Transverse colon (tissue), 4 donors: Measurements from ENCODE around the gene IFI27L1. TPM values are rescaled to one million over a fixed set of nuclear protein-coding genes. Genes with fewer than 3 reads are reported as not detected.

Source experiments
- DNase-seq: peaks from one replicate; pipeline ENCODE4 v3.0.0-alpha.2; 2019
- H3K27ac ChIP-seq, 4 donors: fragments of 200-600 bp; sonication (generic); 2 replicates each; pipeline ENCODE4 v1.5.1; 2016 to 2018; ENCODE audit warnings: inconsistent platforms in 4 of 4
- H3K27me3 ChIP-seq: fragments of 200-600 bp; sonication (generic); 2 replicates; pipeline ENCODE4 v1.5.1; 2017; ENCODE audit warnings: inconsistent platforms
- H3K36me3 ChIP-seq, 4 donors: fragments of 200-600 bp; sonication (generic); 2 replicates each; pipeline ENCODE4 v1.5.1; 2017 to 2019; ENCODE audit warnings: inconsistent platforms in 4 of 4
- H3K4me1 ChIP-seq, 4 donors: fragments of 200-600 bp; sonication (generic); 2 replicates each; pipeline ENCODE4 v1.5.1; 2017 to 2020; ENCODE audit warnings: inconsistent platforms in 4 of 4
- H3K4me3 ChIP-seq, 4 donors: fragments of 200-600 bp; sonication (generic); 1 replicate in 1 of 4; 2 replicates in 3 of 4; pipeline versions ENCODE4 v1.5.1 to v1.6.1; 2017 to 2019; ENCODE audit warnings: inconsistent platforms in 4 of 4
- H3K9me3 ChIP-seq, 2 donors: fragments of 200-600 bp; sonication (generic); 2 replicates each; pipeline ENCODE4 v1.5.1; 2017 to 2019; ENCODE audit warnings: inconsistent platforms in 2 of 2
- CTCF ChIP-seq, 5 experiments: fragments of 200-600 bp in 3 of 5; fragments of 450-650 bp in 2 of 5; sonication (generic) in 3 of 5; IDR thresholded peaks; 1 replicate in 2 of 5; 2 replicates in 3 of 5; pipeline ENCODE4 v1.5.1; 2016 to 2017; ENCODE audit warnings: antibody characterized with exemption in 5 of 5, inconsistent platforms in 3 of 5, mild to moderate bottlenecking in 2 of 5, moderate library complexity in 1 of 5
- EP300 ChIP-seq: sonication (generic); formaldehyde crosslinking; IDR thresholded peaks from one replicate; pipeline ENCODE4 v1.6.1; 2017; ENCODE audit warnings: antibody characterized with exemption, low read depth
- POLR2A ChIP-seq: fragments of 450-650 bp; IDR thresholded peaks from one replicate; pipeline ENCODE4 v1.6.1; 2016; ENCODE audit warnings: antibody characterized with exemption, mild to moderate bottlenecking, moderate library complexity
- POLR2AphosphoS5 ChIP-seq, 3 donors: sonication (generic); formaldehyde crosslinking; IDR thresholded peaks; one replicate each; pipeline ENCODE4 v1.6.1; 2016; ENCODE audit warnings: antibody characterized with exemption in 3 of 3
- WGBS, 2 donors: methylation state at CpG; one replicate each; pipeline ENCODE4 v1.1.5; 2018; ENCODE audit warnings: low coverage in 1 of 2; 5-methylcytosine and 5-hydroxymethylcytosine counted together
- in situ Hi-C, 4 donors: fragments of 200-750 bp; cut with MboI; loops; one replicate each; pipeline versions ENCODE4 v1.15.0 to v1.15.1; 2017; ENCODE audit warnings: low sequenced_read_pairs in 3 of 4, low pct_ligation_motif_present in 1 of 4, low pct_unique_long_range_greater_than_20kb in 1 of 4
- intact Hi-C: fragments of 100-400 bp; cut with DNase I; formaldehyde crosslinking; loops from one replicate; pipeline ENCODE4 v1.15.1; 2023; ENCODE audit warnings: low total_unique reads
- total RNA-seq, 4 donors: library from RNA; depleted of rRNA; stranded (reverse); fragments of >200 nt; gene quantifications; one replicate each; pipeline ENCODE4 v1.1.0, GENCODE V29; 2016

IFI27L1 gene
- total RNA-seq, 4 donors from 2014 or later = 12.3 to 21.3 (median 17.9) TPM; not detected in 1

GRCh38 chr14:94129111-94129757 lies 48.1 kb downstream of the IFI27L1 start, which contains the start of gene IFI27L2:
TSS of gene IFI27L2 (minus strand) at chr14:94129604. CDS start at chr14:94129564, 40 bp downstream.
- peak within 1 kb of the TSS; percentile 75 to 83 (median 79) for H3K27ac ChIP-seq
- intact Hi-C loops (no loop called here), in situ Hi-C loops (no loop called here)
- 0 to 3% methylated on average over 1 to 27 of the region's 27 CpGs for WGBS, 2 donors
- H3K9me3 ChIP-seq = no peaks in the 10 kb centered on the region
- peak; percentile 74 for DNase-seq
- no peaks in the 10 kb centered on the region for H3K27me3 ChIP-seq
- H3K36me3 ChIP-seq = no peaks in the 10 kb centered on the region
- TF ChIP-seq EP300 = no peak
- TF ChIP-seq CTCF (IDR thresholded peaks at IDR 0.05) = peak; percentile 34 to 58 (median 41)
- peak in 2 of 3 donors; percentile 13 to 16 for TF ChIP-seq POLR2AphosphoS5 (IDR thresholded peaks at IDR 0.05)
- TF ChIP-seq POLR2A = peak; percentile 23
- H3K4me1 ChIP-seq = peaks cover 9 to 19% (median 15%) of the 10 kb centered on the region in 4 donors
- H3K4me3 ChIP-seq = peak within 1 kb of the TSS; percentile 39 to 60 (median 42)

DNA sequence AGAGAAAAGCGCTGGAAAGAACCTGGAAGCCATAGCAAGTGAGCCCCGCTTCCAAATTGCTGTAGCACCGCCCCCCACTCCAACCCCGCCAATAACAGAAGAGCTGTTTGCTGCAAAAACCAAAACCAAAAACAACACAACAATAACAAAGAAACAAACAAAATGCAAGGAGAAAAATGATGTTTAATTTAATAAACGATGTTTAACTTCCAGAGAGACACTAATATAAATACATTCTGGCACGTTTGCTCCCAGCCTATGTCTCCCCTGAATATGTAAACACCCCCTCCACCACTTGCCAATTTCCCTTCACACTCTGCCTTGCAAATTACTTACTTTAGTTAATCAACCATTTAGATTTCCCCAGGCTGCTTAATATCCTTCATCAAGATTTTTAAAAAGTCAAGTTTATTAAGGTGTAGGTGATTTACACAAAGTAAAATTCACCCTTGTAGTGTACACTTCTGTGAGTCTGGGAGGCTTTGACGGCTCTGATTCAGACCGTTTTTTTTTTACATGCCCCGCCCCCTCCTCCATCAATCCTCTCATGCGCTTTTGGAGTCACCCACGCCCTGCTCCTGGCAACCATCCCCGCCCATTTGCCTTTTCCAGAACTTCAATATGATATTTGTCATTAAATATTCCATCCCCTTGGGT lies 48.8 kb downstream of the IFI27L1 start:
- no peaks in the 10 kb centered on the region for H3K36me3 ChIP-seq
- H3K27ac ChIP-seq = peak overlapping the region; percentile 75 to 83 (median 79)
- H3K4me1 ChIP-seq = peaks cover 9 to 19% (median 15%) of the 10 kb centered on the region in 4 donors
- no peaks in the 10 kb centered on the region for H3K9me3 ChIP-seq
- TF ChIP-seq POLR2AphosphoS5 (IDR thresholded peaks at IDR 0.05) (no peak), EP300 (no peak), POLR2A (no peak), CTCF (IDR thresholded peaks at IDR 0.05) (no peak)
- no peaks in the 10 kb centered on the region for H3K27me3 ChIP-seq
- peak overlapping the region; percentile 39 to 60 (median 42) for H3K4me3 ChIP-seq
- WGBS, 2 donors = 0% methylated on average over 8 to 12 of the region's 12 CpGs
- intact Hi-C loops (no loop called here), in situ Hi-C loops (loop anchor here in 2 of 4 donors (10.0 kb wide), 1 partner anchor 95 kb away; no protein-coding TSS in a partner anchor)
- DNase-seq = no peak

DNA sequence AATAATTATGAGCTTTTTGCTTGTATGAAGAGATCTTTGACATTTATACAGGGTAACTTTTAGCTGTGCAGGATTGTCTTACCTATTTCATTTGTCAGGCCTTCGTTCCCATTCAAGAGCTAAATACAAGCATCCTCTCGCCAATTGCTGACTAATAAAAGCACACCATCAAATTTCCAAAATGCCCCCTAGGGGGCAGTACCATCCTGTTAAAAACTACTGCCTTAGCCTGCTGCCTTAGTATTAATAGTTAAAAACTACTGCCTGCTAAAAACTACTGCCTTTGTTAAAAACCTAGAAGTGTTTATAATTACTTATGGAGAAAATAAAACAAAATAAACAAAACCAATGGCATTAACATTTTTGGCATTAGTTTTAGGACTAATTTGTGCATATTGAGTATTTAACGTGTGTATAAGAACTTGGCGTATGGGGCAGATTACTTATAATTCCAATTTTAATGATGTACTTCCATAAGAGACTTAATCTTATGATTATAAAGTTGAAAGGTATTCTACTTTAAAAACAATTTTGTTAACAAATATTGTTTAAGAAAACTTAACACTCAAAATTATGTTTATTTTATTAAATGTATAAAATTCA lies 51.3 kb downstream of the IFI27L1 start:
- intact Hi-C loops (no loop called here), in situ Hi-C loops (loop anchor here in 2 of 4 donors (10.0 kb wide), 1 partner anchor 98 kb away; no protein-coding TSS in a partner anchor)
- H3K9me3 ChIP-seq = no peaks in the 10 kb centered on the region
- H3K4me3 ChIP-seq = no peak overlapping the region
- WGBS, 2 donors = 42 to 43% methylated on average over 4 of the region's 4 CpGs
- no peak overlapping the region for H3K27ac ChIP-seq
- DNase-seq = peak; percentile 51
- peaks cover 9 to 19% (median 15%) of the 10 kb centered on the region in 4 donors for H3K4me1 ChIP-seq
- no peaks in the 10 kb centered on the region for H3K27me3 ChIP-seq
- H3K36me3 ChIP-seq = no peaks in the 10 kb centered on the region
- TF ChIP-seq POLR2AphosphoS5 (IDR thresholded peaks at IDR 0.05) (no peak), POLR2A (no peak), EP300 (no peak), CTCF (IDR thresholded peaks at IDR 0.05) (peak; percentile 66 to 84 (median 72))

GRCh38 chr14:94135476-94135875 lies 54.4 kb downstream of the IFI27L1 start:
- 82% methylated on average over 4 of the region's 4 CpGs; no CpG with 5 or more reads in 1 of the 2 donors for WGBS, 2 donors
- no peak overlapping the region for H3K4me3 ChIP-seq
- H3K9me3 ChIP-seq = no peaks in the 10 kb centered on the region
- in situ Hi-C loops (loop anchor here (5.0 to 10.0 kb wide), 3 partner anchors 93 to 101 kb away; no protein-coding TSS in a partner anchor), intact Hi-C loops (loop anchor here (5.0 kb wide), 1 partner anchor 98 kb away; no protein-coding TSS in a partner anchor)
- no peak overlapping the region for H3K27ac ChIP-seq
- H3K4me1 ChIP-seq = peaks cover 0 to 1% (median 0%) of the 10 kb centered on the region in 4 donors
- no peaks in the 10 kb centered on the region for H3K36me3 ChIP-seq
- DNase-seq = no peak
- H3K27me3 ChIP-seq = no peaks in the 10 kb centered on the region
- no peak for TF ChIP-seq POLR2A
- no peak for TF ChIP-seq POLR2AphosphoS5 (IDR thresholded peaks at IDR 0.05)
- TF ChIP-seq EP300 = no peak
- TF ChIP-seq CTCF (IDR thresholded peaks at IDR 0.05) = no peak
